A549 (cell line): ENCODE measurements around the gene SIM2. TPM values are rescaled to one million over a fixed set of nuclear protein-coding genes. Genes with fewer than 3 reads are reported as not detected.

ENCODE experiments used
- ATAC-seq, 2 experiments: fragments of 200-7000 bp in 1 of 2; fragments of >200 bp in 1 of 2; cut with Nextera tagmentation in 1 of 2; cut with Tn5 transposase in 1 of 2; 3 replicates each; pipeline versions ENCODE4 v1.8.0 to v1.9.1; 2018 to 2020; ENCODE audit warnings: mild to moderate bottlenecking in 1 of 2, moderate library complexity in 1 of 2
- CTCF ChIA-PET: fragments of 300-600 bp; sonication (Branson Sonifier 250); formaldehyde crosslinking; extraction: SDS; loops from one replicate; lab custom pipeline; 2021; ENCODE audit warnings: antibody characterized with exemption, inconsistent platforms; lab: Yijun Ruan, JAX
- POLR2A ChIA-PET: fragments of 350-600 bp; formaldehyde crosslinking; extraction: SDS; loops from one replicate; lab custom pipeline; 2021; ENCODE audit warnings: antibody characterized with exemption, inconsistent platforms; lab: Yijun Ruan, JAX
- DNase-seq, 2 experiments: peaks; one replicate each; pipeline versions ENCODE4 v3.0.0 to v3.0.0-alpha.2; 2011 to 2016; ENCODE audit warnings: low read depth in 1 of 2, low spot score in 1 of 2
- FAIRE-seq: peaks from 2 replicates; lab custom pipeline; 2011; peaks lifted over from hg19 to GRCh38; lab: Jason Lieb, UNC
- H3K27ac ChIP-seq, 2 experiments: fragments of >200 bp; sonication (Bioruptor Twin); formaldehyde crosslinking; 3 replicates each; pipeline ENCODE4 v1.5.1; 2016 to 2017
- H3K4me1 ChIP-seq: fragments of >200 bp; sonication (Bioruptor Twin); formaldehyde crosslinking; 3 replicates; pipeline ENCODE4 v1.6.1; 2016
- H3K4me2 ChIP-seq: fragments of >200 bp; sonication (Bioruptor Twin); formaldehyde crosslinking; 3 replicates; pipeline ENCODE4 v1.6.1; 2016
- H3K4me3 ChIP-seq: fragments of >200 bp; sonication (Bioruptor Twin); formaldehyde crosslinking; 3 replicates; pipeline ENCODE4 v1.5.1; 2016
- H3K9me3 ChIP-seq: fragments of >200 bp; sonication (Bioruptor Twin); formaldehyde crosslinking; 3 replicates; pipeline ENCODE4 v1.6.1; 2016
- BCL3 ChIP-seq: fragments of >200 bp; sonication (Bioruptor Twin); formaldehyde crosslinking; IDR thresholded peaks from 3 replicates; pipeline ENCODE4 v1.6.1; 2016
- CBX2 ChIP-seq: fragments of 200-600 bp; sonication (generic); IDR thresholded peaks from 2 replicates; pipeline ENCODE4 v1.6.1; 2016; ENCODE audit warnings: low read depth, mild to moderate bottlenecking, borderline replicate concordance
- CBX8 ChIP-seq: fragments of 200-600 bp; sonication (generic); IDR thresholded peaks from 2 replicates; pipeline ENCODE4 v1.6.1; 2016
- CHD4 ChIP-seq: fragments of 200-600 bp; sonication (generic); IDR thresholded peaks from 2 replicates; pipeline ENCODE4 v1.6.1; 2016; ENCODE audit warnings: antibody characterized with exemption, mild to moderate bottlenecking, borderline replicate concordance
- EHF ChIP-seq: fragments of 250-450 bp; sonication (Bioruptor Pico); IDR thresholded peaks from 2 replicates; pipeline ENCODE4 v1.5.0; 2020; ENCODE audit warnings: mild to moderate bottlenecking
- EHMT2 ChIP-seq: fragments of 200-600 bp; sonication (generic); IDR thresholded peaks from 2 replicates; pipeline ENCODE4 v1.6.1; 2016; ENCODE audit warnings: antibody characterized with exemption, low read depth, mild to moderate bottlenecking, moderate library complexity
- ESRRA ChIP-seq: fragments of 150-350 bp; IDR thresholded peaks from 2 replicates; pipeline ENCODE4 v1.6.1; 2014; ENCODE audit warnings: mild to moderate bottlenecking, low read length, borderline replicate concordance
- FOSB ChIP-seq: fragments of 250-450 bp; sonication (Bioruptor Pico); IDR thresholded peaks from 2 replicates; pipeline ENCODE4 v1.5.0; 2020; ENCODE audit warnings: mild to moderate bottlenecking, moderate library complexity
- FOSL2 ChIP-seq, 2 experiments: fragments of 450-650 bp in 1 of 2; fragments of >200 bp in 1 of 2; sonication (Bioruptor Twin) in 1 of 2; formaldehyde crosslinking; IDR thresholded peaks; 2 replicates each; pipeline versions ENCODE4 v1.5.0 to v1.6.1; 2016 to 2020; ENCODE audit warnings: mild to moderate bottlenecking in 1 of 2, moderate library complexity in 1 of 2
- FOXS1 ChIP-seq: fragments of 250-450 bp; sonication (Bioruptor Pico); IDR thresholded peaks from 2 replicates; pipeline ENCODE4 v1.5.0; 2020; ENCODE audit warnings: mild to moderate bottlenecking, moderate library complexity
- GATA3 ChIP-seq: IDR thresholded peaks from 2 replicates; pipeline ENCODE4 v1.6.1; 2012; ENCODE audit warnings: borderline replicate concordance
- HDAC2 ChIP-seq: fragments of 200-600 bp; sonication (generic); IDR thresholded peaks from 2 replicates; pipeline ENCODE4 v1.6.1; 2016
- HEYL ChIP-seq: fragments of 250-450 bp; sonication (Bioruptor Pico); IDR thresholded peaks from 2 replicates; pipeline ENCODE4 v1.8.0; 2021; ENCODE audit warnings: mild to moderate bottlenecking, moderate library complexity
- HOXA7 ChIP-seq: fragments of 250-450 bp; sonication (Bioruptor Pico); IDR thresholded peaks from 2 replicates; pipeline ENCODE4 v1.5.0; 2020; ENCODE audit warnings: mild to moderate bottlenecking, moderate library complexity
- HOXB5 ChIP-seq: fragments of 250-450 bp; sonication (Bioruptor Pico); IDR thresholded peaks from 2 replicates; pipeline ENCODE4 v1.5.0; 2020; ENCODE audit warnings: mild to moderate bottlenecking, moderate library complexity
- MAX ChIP-seq: IDR thresholded peaks from 2 replicates; pipeline ENCODE4 v1.6.1; 2012
- NPAS2 ChIP-seq: fragments of 250-450 bp; sonication (Bioruptor Pico); IDR thresholded peaks from 2 replicates; pipeline ENCODE4 v1.8.0; 2022; ENCODE audit warnings: mild to moderate bottlenecking, moderate library complexity, borderline replicate concordance
- POLR2A ChIP-seq: IDR thresholded peaks from 2 replicates; pipeline ENCODE4 v1.6.1; 2012; ENCODE audit warnings: mild to moderate bottlenecking, low read length
- POLR2AphosphoS2 ChIP-seq: conservative IDR thresholded peaks from 2 replicates; pipeline ENCODE4 v1.6.1; 2012; ENCODE audit warnings: low read length, improper control_type of control experiment, inconsistent platforms
- RAD21 ChIP-seq, 2 experiments: fragments of >200 bp in 1 of 2; sonication (Bioruptor Twin) in 1 of 2; formaldehyde crosslinking in 1 of 2; IDR thresholded peaks in 1 of 2; conservative IDR thresholded peaks in 1 of 2; 2 replicates in 1 of 2; 3 replicates in 1 of 2; pipeline ENCODE4 v1.6.1; 2012 to 2018; ENCODE audit warnings: inconsistent platforms in 1 of 2
- RCOR1 ChIP-seq: fragments of 150-350 bp; IDR thresholded peaks from 2 replicates; pipeline ENCODE4 v1.6.1; 2014; ENCODE audit warnings: antibody characterized with exemption, low read length, low read depth
- SREBF2 ChIP-seq: fragments of 450-650 bp; IDR thresholded peaks from 2 replicates; pipeline ENCODE4 v1.6.1; 2014; ENCODE audit warnings: mild to moderate bottlenecking, moderate library complexity
- TP53 ChIP-seq: fragments of 250-450 bp; sonication (Bioruptor Pico); IDR thresholded peaks from 2 replicates; pipeline ENCODE4 v1.5.0; 2021; ENCODE audit warnings: mild to moderate bottlenecking, moderate library complexity
- ZNF302 ChIP-seq: fragments of 250-450 bp; sonication (Bioruptor Pico); IDR thresholded peaks from 2 replicates; pipeline ENCODE4 v1.9.0; 2021; ENCODE audit warnings: inconsistent platforms, mild to moderate bottlenecking, moderate library complexity
- WGBS: methylation state at CpG from one replicate; pipeline ENCODE4 v1.1.6; 2017; ENCODE audit errors: missing lambda C conversion rate; 5-methylcytosine and 5-hydroxymethylcytosine counted together
- polyA plus RNA-seq, 4 experiments: library from polyadenylated mRNA; depleted of rRNA in 3 of 4; stranded (reverse); fragments of >200 nt; fragmentation: RNase III in 1 of 4; extraction: RNeasy Plus Mini Kit Qiagen cat#74134 plus additional on column Dnase treatment in 1 of 4; gene quantifications; 2 replicates in 3 of 4; 3 replicates in 1 of 4; pipeline ENCODE4 v1.2.3, GENCODE V29; 2011 to 2017
- TF ChIP-seq, protein P1 (sequence below): fragments of 450-650 bp; IDR thresholded peaks from 2 replicates; pipeline ENCODE4 v1.6.1; 2014; ENCODE audit warnings: antibody characterized with exemption
- TF ChIP-seq, protein P2 (sequence below): fragments of 200-600 bp; sonication (generic); IDR thresholded peaks from 2 replicates; pipeline ENCODE4 v1.6.1; 2016; ENCODE audit warnings: antibody characterized with exemption, mild to moderate bottlenecking, moderate library complexity

The SIM2 gene
- polyA plus RNA-seq, 2 of the 4 experiments (the other 2 are of a cell fraction), result 12.6 to 13.4 TPM

DNA sequence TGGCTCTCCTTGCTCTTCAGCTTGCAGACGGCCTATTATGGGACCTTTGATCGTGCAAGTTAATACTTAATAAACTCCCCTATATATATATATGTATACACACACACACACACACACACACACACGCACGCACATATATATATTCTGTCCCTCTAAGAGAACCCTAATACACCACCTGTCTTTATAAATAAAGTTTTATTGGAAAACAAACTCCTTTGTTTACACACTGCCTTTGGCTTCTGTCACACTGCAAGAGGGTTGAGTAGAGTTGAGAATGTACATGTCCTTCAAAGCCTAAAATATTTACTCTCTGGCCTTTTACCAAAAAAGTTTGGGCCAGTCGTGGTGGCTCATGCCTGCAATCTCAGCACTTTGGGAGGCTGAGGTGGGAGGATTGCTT lies 26.2 kb upstream of the SIM2 start:
- TF ChIP-seq MAX, result no peak
- no peak for TF ChIP-seq CHD4
- TF ChIP-seq HOXA7 (CRISPR knock-in tag), result no peak
- TF ChIP-seq, protein P1, sequence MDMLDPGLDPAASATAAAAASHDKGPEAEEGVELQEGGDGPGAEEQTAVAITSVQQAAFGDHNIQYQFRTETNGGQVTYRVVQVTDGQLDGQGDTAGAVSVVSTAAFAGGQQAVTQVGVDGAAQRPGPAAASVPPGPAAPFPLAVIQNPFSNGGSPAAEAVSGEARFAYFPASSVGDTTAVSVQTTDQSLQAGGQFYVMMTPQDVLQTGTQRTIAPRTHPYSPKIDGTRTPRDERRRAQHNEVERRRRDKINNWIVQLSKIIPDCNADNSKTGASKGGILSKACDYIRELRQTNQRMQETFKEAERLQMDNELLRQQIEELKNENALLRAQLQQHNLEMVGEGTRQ, result no peak
- TF ChIP-seq POLR2A, result no peak
- no peak for TF ChIP-seq TP53 (CRISPR knock-in tag)
- no peak for TF ChIP-seq HDAC2
- no peak for TF ChIP-seq FOSB (CRISPR knock-in tag)
- no peak for TF ChIP-seq SREBF2
- TF ChIP-seq EHMT2, result no peak
- no peak for TF ChIP-seq CBX8
- no peak for TF ChIP-seq BCL3
- TF ChIP-seq, protein P2, sequence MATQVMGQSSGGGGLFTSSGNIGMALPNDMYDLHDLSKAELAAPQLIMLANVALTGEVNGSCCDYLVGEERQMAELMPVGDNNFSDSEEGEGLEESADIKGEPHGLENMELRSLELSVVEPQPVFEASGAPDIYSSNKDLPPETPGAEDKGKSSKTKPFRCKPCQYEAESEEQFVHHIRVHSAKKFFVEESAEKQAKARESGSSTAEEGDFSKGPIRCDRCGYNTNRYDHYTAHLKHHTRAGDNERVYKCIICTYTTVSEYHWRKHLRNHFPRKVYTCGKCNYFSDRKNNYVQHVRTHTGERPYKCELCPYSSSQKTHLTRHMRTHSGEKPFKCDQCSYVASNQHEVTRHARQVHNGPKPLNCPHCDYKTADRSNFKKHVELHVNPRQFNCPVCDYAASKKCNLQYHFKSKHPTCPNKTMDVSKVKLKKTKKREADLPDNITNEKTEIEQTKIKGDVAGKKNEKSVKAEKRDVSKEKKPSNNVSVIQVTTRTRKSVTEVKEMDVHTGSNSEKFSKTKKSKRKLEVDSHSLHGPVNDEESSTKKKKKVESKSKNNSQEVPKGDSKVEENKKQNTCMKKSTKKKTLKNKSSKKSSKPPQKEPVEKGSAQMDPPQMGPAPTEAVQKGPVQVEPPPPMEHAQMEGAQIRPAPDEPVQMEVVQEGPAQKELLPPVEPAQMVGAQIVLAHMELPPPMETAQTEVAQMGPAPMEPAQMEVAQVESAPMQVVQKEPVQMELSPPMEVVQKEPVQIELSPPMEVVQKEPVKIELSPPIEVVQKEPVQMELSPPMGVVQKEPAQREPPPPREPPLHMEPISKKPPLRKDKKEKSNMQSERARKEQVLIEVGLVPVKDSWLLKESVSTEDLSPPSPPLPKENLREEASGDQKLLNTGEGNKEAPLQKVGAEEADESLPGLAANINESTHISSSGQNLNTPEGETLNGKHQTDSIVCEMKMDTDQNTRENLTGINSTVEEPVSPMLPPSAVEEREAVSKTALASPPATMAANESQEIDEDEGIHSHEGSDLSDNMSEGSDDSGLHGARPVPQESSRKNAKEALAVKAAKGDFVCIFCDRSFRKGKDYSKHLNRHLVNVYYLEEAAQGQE, result no peak
- no peak for TF ChIP-seq FOXS1
- no peak for TF ChIP-seq FOSL2 (IDR thresholded peaks at IDR 0.05)
- TF ChIP-seq FOSL2 (CRISPR knock-in tag; IDR thresholded peaks at IDR 0.05), result no peak
- no peak for TF ChIP-seq GATA3
- 70% methylated on average over 5 of the region's 5 CpGs for WGBS
- FAIRE-seq, result no peak
- H3K9me3 ChIP-seq, result no peaks in the 10 kb centered on the region
- no peak overlapping the region for H3K27ac ChIP-seq
- CTCF ChIA-PET, result interaction anchor here (0.7 to 1.3 kb wide), 2 partner anchors 14 to 101 kb away, joined by 3 read pairs; no protein-coding TSS in a partner anchor
- no peak overlapping the region for H3K4me3 ChIP-seq
- no peaks in the 10 kb centered on the region for H3K4me1 ChIP-seq
- ATAC-seq, result no peak
- H3K4me2 ChIP-seq, result no peak overlapping the region
- no peak for DNase-seq
- POLR2A ChIA-PET, result no interaction called here

GRCh38 chr21:36676039-36676950 lies 22.6 kb upstream of the SIM2 start:
- ChIA-PET POLR2A (no interaction called here), CTCF (interaction anchor here (2.6 kb wide), 1 partner anchor 12 kb away, joined by 10 read pairs; no protein-coding TSS in a partner anchor)
- peaks cover 4% of the 10 kb centered on the region; the same call in 1 of the 3 replicates for H3K4me1 ChIP-seq
- no peak for DNase-seq
- FAIRE-seq, result no peak
- H3K4me2 ChIP-seq, result no peak overlapping the region
- no peak for ATAC-seq
- 85% methylated on average over 6 of the region's 6 CpGs for WGBS
- no peak overlapping the region for H3K4me3 ChIP-seq
- no peak overlapping the region for H3K27ac ChIP-seq
- TF ChIP-seq NPAS2, result no peak
- TF ChIP-seq, protein P1, result no peak
- TF ChIP-seq EHMT2, result no peak
- TF ChIP-seq EHF (CRISPR knock-in tag), result no peak
- no peak for TF ChIP-seq CBX2
- TF ChIP-seq RCOR1, result no peak
- no peak for TF ChIP-seq GATA3
- TF ChIP-seq RAD21 (conservative IDR thresholded peaks at IDR 0.05 in 1 of 2, IDR thresholded peaks at IDR 0.05 in 1 of 2), result no peak
- TF ChIP-seq HOXB5 (CRISPR knock-in tag), result no peak
- TF ChIP-seq POLR2AphosphoS2, result no peak
- no peak for TF ChIP-seq TP53 (CRISPR knock-in tag)
- TF ChIP-seq HEYL (CRISPR knock-in tag), result no peak
- no peak for TF ChIP-seq ESRRA
- no peak for TF ChIP-seq ZNF302 (CRISPR knock-in tag)
- TF ChIP-seq FOSB (CRISPR knock-in tag), result no peak
- no peak for TF ChIP-seq MAX
- H3K9me3 ChIP-seq, result peaks cover 8% of the 10 kb centered on the region; the same call in 1 of the 3 replicates
